HEK293 (cell line): Measurements from ENCODE around the gene ADGRB3.

Experiments used
- CTCF ChIA-PET: fragments of 350-600 bp; formaldehyde crosslinking; extraction: SDS; loops from one replicate; lab custom pipeline; 2021; ENCODE audit warnings: antibody characterized with exemption; lab: Yijun Ruan, JAX
- POLR2A ChIA-PET: fragments of 300-600 bp; formaldehyde crosslinking; extraction: SDS; loops from one replicate; lab custom pipeline; 2020; ENCODE audit warnings: antibody characterized with exemption, inconsistent platforms; lab: Yijun Ruan, JAX
- H3K27ac ChIP-seq: fragments of 200-500 bp; sonication (Bioruptor generic); 2 replicates; pipeline ENCODE4 v1.5.1; 2014; ENCODE audit warnings: low read depth, low read length, control low read depth, inconsistent platforms; ENCODE audit errors: extremely low read depth
- H3K36me3 ChIP-seq, 2 experiments: fragments of 200-500 bp in 1 of 2; sonication (Bioruptor generic) in 1 of 2; 1 replicate in 1 of 2; 2 replicates in 1 of 2; pipeline ENCODE4 v1.5.1; 2014 to 2017; ENCODE audit warnings: inconsistent platforms in 2 of 2, low read length in 2 of 2; ENCODE audit not compliant: control insufficient read depth in 2 of 2, insufficient read depth in 1 of 2
- H3K4me1 ChIP-seq: fragments of 200-500 bp; sonication (Bioruptor generic); 2 replicates; pipeline ENCODE4 v1.5.1; 2014; ENCODE audit warnings: mild to moderate bottlenecking, low read length, inconsistent platforms; ENCODE audit not compliant: control insufficient read depth, insufficient read depth
- H3K4me3 ChIP-seq: 2 replicates; pipeline ENCODE4 v1.5.1; 2011; ENCODE audit warnings: low read depth, mild to moderate bottlenecking, control low read depth, low read length, moderate library complexity
- H3K9me3 ChIP-seq: fragments of 200-500 bp; sonication (Bioruptor generic); 2 replicates; pipeline ENCODE4 v1.5.1; 2014; ENCODE audit warnings: low read depth, low read length, inconsistent platforms; ENCODE audit not compliant: control insufficient read depth, insufficient read depth
- GFI1B ChIP-seq: fragments of 450-650 bp; formaldehyde crosslinking; IDR thresholded peaks from 2 replicates; pipeline ENCODE4 v1.5.1; 2016; ENCODE audit warnings: missing biosample characterization, missing genetic modification characterization
- GLIS1 ChIP-seq: fragments of 450-650 bp; formaldehyde crosslinking; IDR thresholded peaks from 2 replicates; pipeline ENCODE4 v1.5.1; 2016; ENCODE audit warnings: missing biosample characterization, missing genetic modification characterization
- KLF8 ChIP-seq: fragments of 450-650 bp; formaldehyde crosslinking; IDR thresholded peaks from 2 replicates; pipeline ENCODE4 v1.5.1; 2016; ENCODE audit warnings: missing biosample characterization, missing genetic modification characterization
- MZF1 ChIP-seq: fragments of 450-650 bp; formaldehyde crosslinking; IDR thresholded peaks from 2 replicates; pipeline ENCODE4 v1.5.1; 2017; ENCODE audit warnings: missing biosample characterization, missing genetic modification characterization, borderline replicate concordance
- SCRT2 ChIP-seq: fragments of 450-650 bp; formaldehyde crosslinking; IDR thresholded peaks from 2 replicates; pipeline ENCODE4 v1.5.1; 2016; ENCODE audit warnings: missing biosample characterization, missing genetic modification characterization
- SETDB1 ChIP-seq: IDR thresholded peaks from one replicate; pipeline ENCODE4 v1.6.1; 2017; ENCODE audit warnings: mild to moderate bottlenecking, low read length, moderate library complexity, mixed read lengths; ENCODE audit not compliant: insufficient read length
- TCF7L2 ChIP-seq: IDR thresholded peaks from 2 replicates; pipeline ENCODE4 v1.6.1; 2011; ENCODE audit warnings: low read depth, mild to moderate bottlenecking, inconsistent platforms, low read length, moderate library complexity, borderline replicate concordance
- TRIM28 ChIP-seq: IDR thresholded peaks from 2 replicates; pipeline ENCODE4 v1.6.1; 2011; ENCODE audit warnings: low read length, control low read depth, borderline replicate concordance
- ZFHX2 ChIP-seq: fragments of 450-650 bp; formaldehyde crosslinking; conservative IDR thresholded peaks from 2 replicates; pipeline ENCODE4 v1.5.1; 2016; ENCODE audit warnings: missing biosample characterization, missing genetic modification characterization
- ZFP37 ChIP-seq: fragments of 450-650 bp; formaldehyde crosslinking; IDR thresholded peaks from 2 replicates; pipeline ENCODE4 v1.5.1; 2016; ENCODE audit warnings: missing biosample characterization, missing genetic modification characterization
- ZNF140 ChIP-seq: fragments of 450-650 bp; formaldehyde crosslinking; IDR thresholded peaks from 2 replicates; pipeline ENCODE4 v1.5.1; 2016; ENCODE audit warnings: missing biosample characterization, missing genetic modification characterization
- ZNF175 ChIP-seq: fragments of 450-650 bp; formaldehyde crosslinking; IDR thresholded peaks from 2 replicates; pipeline ENCODE4 v1.5.1; 2016; ENCODE audit warnings: missing biosample characterization, missing genetic modification characterization
- ZNF184 ChIP-seq: fragments of 450-650 bp; IDR thresholded peaks from 2 replicates; pipeline ENCODE4 v1.5.1; 2018; ENCODE audit warnings: missing biosample characterization, mild to moderate bottlenecking, missing genetic modification characterization
- ZNF214 ChIP-seq: fragments of 450-650 bp; formaldehyde crosslinking; IDR thresholded peaks from 2 replicates; pipeline ENCODE4 v1.5.1; 2017; ENCODE audit warnings: missing biosample characterization, mild to moderate bottlenecking, missing genetic modification characterization, borderline replicate concordance
- ZNF223 ChIP-seq: fragments of 450-650 bp; formaldehyde crosslinking; IDR thresholded peaks from 2 replicates; pipeline ENCODE4 v1.5.1; 2016; ENCODE audit warnings: missing biosample characterization, missing genetic modification characterization
- ZNF324 ChIP-seq: fragments of 450-650 bp; formaldehyde crosslinking; IDR thresholded peaks from 2 replicates; pipeline ENCODE4 v1.5.1; 2016; ENCODE audit warnings: missing biosample characterization, missing genetic modification characterization
- ZNF335 ChIP-seq: fragments of 450-650 bp; formaldehyde crosslinking; conservative IDR thresholded peaks from 2 replicates; pipeline ENCODE4 v1.5.1; 2016; ENCODE audit warnings: missing biosample characterization, missing genetic modification characterization
- ZNF362 ChIP-seq: fragments of 450-650 bp; formaldehyde crosslinking; IDR thresholded peaks from 2 replicates; pipeline ENCODE4 v1.5.1; 2016; ENCODE audit warnings: missing biosample characterization, missing genetic modification characterization
- ZNF366 ChIP-seq: fragments of 450-650 bp; formaldehyde crosslinking; conservative IDR thresholded peaks from 2 replicates; pipeline ENCODE4 v1.5.1; 2016; ENCODE audit warnings: missing biosample characterization, missing genetic modification characterization
- ZNF488 ChIP-seq: fragments of 450-650 bp; formaldehyde crosslinking; IDR thresholded peaks from 2 replicates; pipeline ENCODE4 v1.5.1; 2016; ENCODE audit warnings: missing biosample characterization, missing genetic modification characterization
- ZNF548 ChIP-seq: fragments of 450-650 bp; formaldehyde crosslinking; IDR thresholded peaks from 2 replicates; pipeline ENCODE4 v1.5.1; 2016; ENCODE audit warnings: missing biosample characterization, missing genetic modification characterization
- ZNF561 ChIP-seq: fragments of 450-650 bp; IDR thresholded peaks from 2 replicates; pipeline ENCODE4 v1.5.1; 2018; ENCODE audit warnings: missing biosample characterization, missing genetic modification characterization, borderline replicate concordance
- ZNF600 ChIP-seq: fragments of 450-650 bp; formaldehyde crosslinking; IDR thresholded peaks from 2 replicates; pipeline ENCODE4 v1.5.1; 2016; ENCODE audit warnings: missing biosample characterization, missing genetic modification characterization
- ZNF621 ChIP-seq: fragments of 450-650 bp; formaldehyde crosslinking; IDR thresholded peaks from 2 replicates; pipeline ENCODE4 v1.5.1; 2017; ENCODE audit warnings: missing biosample characterization, missing genetic modification characterization
- ZNF626 ChIP-seq: fragments of 450-650 bp; sonication (Bioruptor Pico); formaldehyde crosslinking; IDR thresholded peaks from 2 replicates; pipeline ENCODE4 v1.5.1; 2018; ENCODE audit warnings: missing biosample characterization, missing genetic modification characterization, inconsistent platforms
- ZNF843 ChIP-seq: fragments of 450-650 bp; formaldehyde crosslinking; IDR thresholded peaks from 2 replicates; pipeline ENCODE4 v1.5.1; 2016; ENCODE audit warnings: missing biosample characterization, missing genetic modification characterization
- ZXDB ChIP-seq: fragments of 450-650 bp; formaldehyde crosslinking; IDR thresholded peaks from 2 replicates; pipeline ENCODE4 v1.5.1; 2016; ENCODE audit warnings: missing biosample characterization, missing genetic modification characterization
- TF ChIP-seq, protein P1 (sequence below): fragments of 450-650 bp; formaldehyde crosslinking; conservative IDR thresholded peaks from 2 replicates; pipeline ENCODE4 v1.5.1; 2016; ENCODE audit warnings: low read depth, missing biosample characterization, missing genetic modification characterization
- TF ChIP-seq, protein P2 (sequence below): fragments of 450-650 bp; formaldehyde crosslinking; IDR thresholded peaks from 2 replicates; pipeline ENCODE4 v1.5.1; 2016; ENCODE audit warnings: missing biosample characterization, missing genetic modification characterization
- TF ChIP-seq, protein P3 (sequence below): fragments of 450-650 bp; formaldehyde crosslinking; IDR thresholded peaks from 2 replicates; pipeline ENCODE4 v1.5.1; 2016; ENCODE audit warnings: missing biosample characterization, missing genetic modification characterization

ADGRB3 gene

DNA sequence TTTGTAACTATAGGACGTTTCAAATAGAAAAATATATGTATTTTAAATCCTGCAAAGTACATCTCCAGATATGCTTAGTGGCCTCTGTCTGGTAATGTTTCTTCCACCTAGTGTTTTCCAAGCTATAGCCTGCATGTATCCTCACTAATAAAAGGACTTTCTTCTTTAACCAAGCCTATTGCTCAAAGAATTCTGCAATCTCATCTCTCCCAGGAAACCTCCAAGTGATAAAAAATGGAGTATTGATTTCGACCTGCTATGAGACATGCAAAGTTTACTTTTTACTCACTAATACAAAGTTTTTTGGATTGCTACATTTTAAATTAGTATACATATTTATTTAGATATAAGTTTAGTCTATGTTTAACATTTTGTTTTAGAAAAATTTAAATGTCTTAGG lies 23.3 kb downstream of the ADGRB3 start:
- Histone ChIP-seq H3K4me1 (no peaks in the 10 kb centered on the region), H3K9me3 (no peaks in the 10 kb centered on the region), H3K4me3 (no peak overlapping the region), H3K27ac (no peak overlapping the region), H3K36me3 (no peaks in the 10 kb centered on the region)
- ChIA-PET POLR2A (no interaction called here), CTCF (interaction anchor here (0.5 kb wide), 1 partner anchor 27 kb away, joined by 3 read pairs; no protein-coding TSS in a partner anchor)
- TF ChIP-seq ZNF324, result no peak
- TF ChIP-seq ZNF175 (tag by site-specific recombination), result no peak
- TF ChIP-seq, protein P1, sequence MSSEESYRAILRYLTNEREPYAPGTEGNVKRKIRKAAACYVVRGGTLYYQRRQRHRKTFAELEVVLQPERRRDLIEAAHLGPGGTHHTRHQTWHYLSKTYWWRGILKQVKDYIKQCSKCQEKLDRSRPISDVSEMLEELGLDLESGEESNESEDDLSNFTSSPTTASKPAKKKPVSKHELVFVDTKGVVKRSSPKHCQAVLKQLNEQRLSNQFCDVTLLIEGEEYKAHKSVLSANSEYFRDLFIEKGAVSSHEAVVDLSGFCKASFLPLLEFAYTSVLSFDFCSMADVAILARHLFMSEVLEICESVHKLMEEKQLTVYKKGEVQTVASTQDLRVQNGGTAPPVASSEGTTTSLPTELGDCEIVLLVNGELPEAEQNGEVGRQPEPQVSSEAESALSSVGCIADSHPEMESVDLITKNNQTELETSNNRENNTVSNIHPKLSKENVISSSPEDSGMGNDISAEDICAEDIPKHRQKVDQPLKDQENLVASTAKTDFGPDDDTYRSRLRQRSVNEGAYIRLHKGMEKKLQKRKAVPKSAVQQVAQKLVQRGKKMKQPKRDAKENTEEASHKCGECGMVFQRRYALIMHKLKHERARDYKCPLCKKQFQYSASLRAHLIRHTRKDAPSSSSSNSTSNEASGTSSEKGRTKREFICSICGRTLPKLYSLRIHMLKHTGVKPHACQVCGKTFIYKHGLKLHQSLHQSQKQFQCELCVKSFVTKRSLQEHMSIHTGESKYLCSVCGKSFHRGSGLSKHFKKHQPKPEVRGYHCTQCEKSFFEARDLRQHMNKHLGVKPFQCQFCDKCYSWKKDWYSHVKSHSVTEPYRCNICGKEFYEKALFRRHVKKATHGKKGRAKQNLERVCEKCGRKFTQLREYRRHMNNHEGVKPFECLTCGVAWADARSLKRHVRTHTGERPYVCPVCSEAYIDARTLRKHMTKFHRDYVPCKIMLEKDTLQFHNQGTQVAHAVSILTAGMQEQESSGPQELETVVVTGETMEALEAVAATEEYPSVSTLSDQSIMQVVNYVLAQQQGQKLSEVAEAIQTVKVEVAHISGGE (tag by site-specific recombination), result no peak
- TF ChIP-seq, protein P2, sequence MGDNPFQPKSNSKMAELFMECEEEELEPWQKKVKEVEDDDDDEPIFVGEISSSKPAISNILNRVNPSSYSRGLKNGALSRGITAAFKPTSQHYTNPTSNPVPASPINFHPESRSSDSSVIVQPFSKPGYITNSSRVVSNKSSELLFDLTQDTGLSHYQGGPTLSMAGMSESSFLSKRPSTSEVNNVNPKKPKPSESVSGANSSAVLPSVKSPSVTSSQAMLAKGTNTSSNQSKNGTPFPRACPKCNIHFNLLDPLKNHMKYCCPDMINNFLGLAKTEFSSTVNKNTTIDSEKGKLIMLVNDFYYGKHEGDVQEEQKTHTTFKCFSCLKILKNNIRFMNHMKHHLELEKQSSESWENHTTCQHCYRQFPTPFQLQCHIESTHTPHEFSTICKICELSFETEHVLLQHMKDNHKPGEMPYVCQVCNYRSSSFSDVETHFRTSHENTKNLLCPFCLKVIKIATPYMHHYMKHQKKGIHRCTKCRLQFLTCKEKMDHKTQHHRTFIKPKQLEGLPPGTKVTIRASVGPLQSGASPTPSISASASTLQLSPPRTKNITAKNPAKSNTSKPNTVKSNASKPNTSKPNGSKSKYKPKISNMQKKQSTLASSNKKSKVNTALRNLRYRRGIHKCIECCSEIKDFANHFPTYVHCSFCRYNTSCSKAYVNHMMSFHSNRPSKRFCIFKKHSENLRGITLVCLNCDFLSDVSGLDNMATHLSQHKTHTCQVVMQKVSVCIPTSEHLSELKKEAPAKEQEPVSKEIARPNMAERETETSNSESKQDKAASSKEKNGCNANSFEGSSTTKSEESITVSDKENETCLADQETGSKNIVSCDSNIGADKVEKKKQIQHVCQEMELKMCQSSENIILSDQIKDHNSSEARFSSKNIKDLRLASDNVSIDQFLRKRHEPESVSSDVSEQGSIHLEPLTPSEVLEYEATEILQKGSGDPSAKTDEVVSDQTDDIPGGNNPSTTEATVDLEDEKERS, result no peak
- TF ChIP-seq ZNF561 (tag by site-specific recombination), result no peak
- TF ChIP-seq GLIS1, result no peak
- no peak for TF ChIP-seq TCF7L2
- TF ChIP-seq ZNF214 (tag by site-specific recombination), result no peak
- no peak for TF ChIP-seq ZNF548 (tag by site-specific recombination)
- no peak for TF ChIP-seq ZNF843
- no peak for TF ChIP-seq ZNF184 (tag by site-specific recombination)
- TF ChIP-seq KLF8 (tag by site-specific recombination), result no peak
- TF ChIP-seq TRIM28, result no peak
- no peak for TF ChIP-seq SCRT2 (tag by site-specific recombination)
- no peak for TF ChIP-seq SETDB1
- no peak for TF ChIP-seq GFI1B (tag by site-specific recombination)
- TF ChIP-seq, protein P3, sequence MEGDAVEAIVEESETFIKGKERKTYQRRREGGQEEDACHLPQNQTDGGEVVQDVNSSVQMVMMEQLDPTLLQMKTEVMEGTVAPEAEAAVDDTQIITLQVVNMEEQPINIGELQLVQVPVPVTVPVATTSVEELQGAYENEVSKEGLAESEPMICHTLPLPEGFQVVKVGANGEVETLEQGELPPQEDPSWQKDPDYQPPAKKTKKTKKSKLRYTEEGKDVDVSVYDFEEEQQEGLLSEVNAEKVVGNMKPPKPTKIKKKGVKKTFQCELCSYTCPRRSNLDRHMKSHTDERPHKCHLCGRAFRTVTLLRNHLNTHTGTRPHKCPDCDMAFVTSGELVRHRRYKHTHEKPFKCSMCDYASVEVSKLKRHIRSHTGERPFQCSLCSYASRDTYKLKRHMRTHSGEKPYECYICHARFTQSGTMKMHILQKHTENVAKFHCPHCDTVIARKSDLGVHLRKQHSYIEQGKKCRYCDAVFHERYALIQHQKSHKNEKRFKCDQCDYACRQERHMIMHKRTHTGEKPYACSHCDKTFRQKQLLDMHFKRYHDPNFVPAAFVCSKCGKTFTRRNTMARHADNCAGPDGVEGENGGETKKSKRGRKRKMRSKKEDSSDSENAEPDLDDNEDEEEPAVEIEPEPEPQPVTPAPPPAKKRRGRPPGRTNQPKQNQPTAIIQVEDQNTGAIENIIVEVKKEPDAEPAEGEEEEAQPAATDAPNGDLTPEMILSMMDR (tag by site-specific recombination), result no peak
- no peak for TF ChIP-seq ZFP37
- TF ChIP-seq ZNF140 (tag by site-specific recombination), result no peak
- no peak for TF ChIP-seq ZNF626

- Histone ChIP-seq H3K27ac (no peak overlapping the region), H3K4me3 (no peak overlapping the region), H3K9me3 (no peaks in the 10 kb centered on the region), H3K36me3 (no peaks in the 10 kb centered on the region), H3K4me1 (no peaks in the 10 kb centered on the region)
- POLR2A ChIA-PET, result no interaction called here
- CTCF ChIA-PET, result no interaction called here
- TF ChIP-seq MZF1 (tag by site-specific recombination) (no peak), ZNF621 (tag by site-specific recombination) (no peak), ZNF600 (no peak), ZFHX2 (no peak), ZXDB (tag by site-specific recombination) (no peak), ZNF223 (tag by site-specific recombination) (no peak), ZNF335 (tag by site-specific recombination) (no peak), ZNF362 (tag by site-specific recombination) (no peak), ZNF366 (tag by site-specific recombination) (no peak), ZNF488 (tag by site-specific recombination) (no peak)
Measured at GRCh38 chr6:68673255-68673654, 38.2 kb downstream of the ADGRB3 start.
